ENCODE results near the gene LIFR. TPM values are rescaled to one million over a fixed set of nuclear protein-coding genes. Genes with fewer than 3 reads are reported as not detected.
A peak's percentile ranks its signal among the peaks of the same experiment; 100 is the strongest.

LIFR gene
- polyA plus RNA-seq, 1 donor (not counting 4 experiments of a cell fraction or from before 2014, with no cell fraction given) = 1.1 TPM

DNA sequence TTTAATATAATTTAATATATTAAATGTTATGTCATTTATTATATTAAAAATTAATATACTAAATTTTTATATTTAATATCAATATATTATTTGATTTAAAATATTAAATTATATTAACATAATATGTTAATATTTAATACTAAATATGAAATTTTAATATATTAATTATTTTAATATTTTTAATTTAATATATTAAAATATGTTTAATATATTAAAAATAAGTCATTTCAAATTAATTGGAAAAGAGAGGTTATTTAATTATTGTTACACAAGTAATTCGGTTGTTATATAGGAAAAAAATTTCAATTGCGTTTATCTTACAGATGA is 114.2 kb downstream of the LIFR start:
- Histone ChIP-seq H3K27me3 (ENCODE audit: control insufficient read depth, extremely low read depth, insufficient read depth, low read length) (no peaks in the 10 kb centered on the region), H3K9ac (ENCODE audit: control insufficient read depth, extremely low read depth, insufficient read depth, low read length) (no peak overlapping the region), H3K4me1 (ENCODE audit: control insufficient read depth, extremely low read depth, insufficient read depth, low read length) (no peaks in the 10 kb centered on the region), H3K9me3 (ENCODE audit: control insufficient read depth, low read depth, low read length) (no peaks in the 10 kb centered on the region), H3K79me2 (ENCODE audit: control insufficient read depth, insufficient read depth, low read length) (no peaks in the 10 kb centered on the region), H3K4me3 (ENCODE audit: control insufficient read depth in 2 of 3, extremely low read depth in 1 of 3, insufficient read depth in 2 of 3, low read depth in 1 of 3, low read length in 3 of 3) (no peak overlapping the region), H2AFZ (ENCODE audit: control insufficient read depth, low read length) (no peak overlapping the region), H4K20me1 (ENCODE audit: control insufficient read depth, extremely low read depth, insufficient read depth, low read length) (no peaks in the 10 kb centered on the region), H3K4me2 (ENCODE audit: control insufficient read depth, extremely low read depth, insufficient read depth, low read depth, low read length) (no peak overlapping the region), H3K9me1 (ENCODE audit: control insufficient read depth, extremely low read depth, insufficient read depth, low read length) (no peaks in the 10 kb centered on the region), H3K36me3 (ENCODE audit: control insufficient read depth in 2 of 2, extremely low read depth in 1 of 2, insufficient read depth in 2 of 2, low read length in 2 of 2) (no peaks in the 10 kb centered on the region), H3K27ac (ENCODE audit: control insufficient read depth, insufficient read depth, low read length) (no peak overlapping the region)
- no peak for DNase-seq (ENCODE audit: low read depth, low spot score)
- TF ChIP-seq, protein P1, sequence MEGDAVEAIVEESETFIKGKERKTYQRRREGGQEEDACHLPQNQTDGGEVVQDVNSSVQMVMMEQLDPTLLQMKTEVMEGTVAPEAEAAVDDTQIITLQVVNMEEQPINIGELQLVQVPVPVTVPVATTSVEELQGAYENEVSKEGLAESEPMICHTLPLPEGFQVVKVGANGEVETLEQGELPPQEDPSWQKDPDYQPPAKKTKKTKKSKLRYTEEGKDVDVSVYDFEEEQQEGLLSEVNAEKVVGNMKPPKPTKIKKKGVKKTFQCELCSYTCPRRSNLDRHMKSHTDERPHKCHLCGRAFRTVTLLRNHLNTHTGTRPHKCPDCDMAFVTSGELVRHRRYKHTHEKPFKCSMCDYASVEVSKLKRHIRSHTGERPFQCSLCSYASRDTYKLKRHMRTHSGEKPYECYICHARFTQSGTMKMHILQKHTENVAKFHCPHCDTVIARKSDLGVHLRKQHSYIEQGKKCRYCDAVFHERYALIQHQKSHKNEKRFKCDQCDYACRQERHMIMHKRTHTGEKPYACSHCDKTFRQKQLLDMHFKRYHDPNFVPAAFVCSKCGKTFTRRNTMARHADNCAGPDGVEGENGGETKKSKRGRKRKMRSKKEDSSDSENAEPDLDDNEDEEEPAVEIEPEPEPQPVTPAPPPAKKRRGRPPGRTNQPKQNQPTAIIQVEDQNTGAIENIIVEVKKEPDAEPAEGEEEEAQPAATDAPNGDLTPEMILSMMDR (optimal IDR thresholded peaks at IDR 0.05 in 1 of 3, IDR thresholded peaks at IDR 0.05 in 1 of 3, conservative IDR thresholded peaks at IDR 0.05 in 1 of 3; ENCODE audit: extremely low read depth in 1 of 3, insufficient read depth in 2 of 3, low read length in 3 of 3) = no peak
- dilution Hi-C loops (cut with MboI; ENCODE audit: extremely low pct_ligation_motif_present, low sequenced_read_pairs) = loop anchor here (10.0 kb wide), 1 partner anchor 363 kb away; no protein-coding TSS in a partner anchor
- FAIRE-seq = no peak

GRCh38 chr5:38441453-38442246 is 114.8 kb downstream of the LIFR start:
- H4K20me1 ChIP-seq (ENCODE audit: control insufficient read depth, extremely low read depth, insufficient read depth, low read length) = no peaks in the 10 kb centered on the region
- no peaks in the 10 kb centered on the region for H3K36me3 ChIP-seq (ENCODE audit: control insufficient read depth in 2 of 2, extremely low read depth in 1 of 2, insufficient read depth in 2 of 2, low read length in 2 of 2)
- H3K9me3 ChIP-seq (ENCODE audit: control insufficient read depth, low read depth, low read length) = no peaks in the 10 kb centered on the region
- H3K4me2 ChIP-seq (ENCODE audit: control insufficient read depth, extremely low read depth, insufficient read depth, low read depth, low read length) = no peak overlapping the region
- H3K27me3 ChIP-seq (ENCODE audit: control insufficient read depth, extremely low read depth, insufficient read depth, low read length) = no peaks in the 10 kb centered on the region
- H3K9me1 ChIP-seq (ENCODE audit: control insufficient read depth, extremely low read depth, insufficient read depth, low read length) = no peaks in the 10 kb centered on the region
- no peak overlapping the region for H3K4me3 ChIP-seq (ENCODE audit: control insufficient read depth in 2 of 3, extremely low read depth in 1 of 3, insufficient read depth in 2 of 3, low read depth in 1 of 3, low read length in 3 of 3)
- no peaks in the 10 kb centered on the region for H3K4me1 ChIP-seq (ENCODE audit: control insufficient read depth, extremely low read depth, insufficient read depth, low read length)
- no peak overlapping the region for H3K27ac ChIP-seq (ENCODE audit: control insufficient read depth, insufficient read depth, low read length)
- H3K79me2 ChIP-seq (ENCODE audit: control insufficient read depth, insufficient read depth, low read length) = no peaks in the 10 kb centered on the region
- TF ChIP-seq, protein P1 (optimal IDR thresholded peaks at IDR 0.05 in 1 of 3, IDR thresholded peaks at IDR 0.05 in 1 of 3, conservative IDR thresholded peaks at IDR 0.05 in 1 of 3; ENCODE audit: extremely low read depth in 1 of 3, insufficient read depth in 2 of 3, low read length in 3 of 3) = peak; percentile 95 to 98 (median 97)
- TF ChIP-seq EZH2 (IDR thresholded peaks at IDR 0.05; ENCODE audit: low read length) = no peak
- FAIRE-seq = peak; percentile 80
- DNase-seq (ENCODE audit: low read depth, low spot score) = no peak
- dilution Hi-C loops (cut with MboI; ENCODE audit: extremely low pct_ligation_motif_present, low sequenced_read_pairs) = loop anchor here (10.0 kb wide), 1 partner anchor 363 kb away; no protein-coding TSS in a partner anchor
- H3K9ac ChIP-seq (ENCODE audit: control insufficient read depth, extremely low read depth, insufficient read depth, low read length) = no peak overlapping the region
- H2AFZ ChIP-seq (ENCODE audit: control insufficient read depth, low read length) = peak overlapping the region; percentile 62
